GM18858 (cell line): ENCODE data around the gene KIF26B.
"Not testable (repeated sequence)": the region's sequence is repeated elsewhere in the genome, so short reads cannot be mapped to it uniquely, and the experiment has no call there.

ENCODE experiments used
- ATAC-seq: cut with Tn5 transposase; IDR thresholded peaks from one replicate; pipeline ENCODE4 v1.9.1; 2021; ENCODE audit not compliant: unreplicated experiment

KIF26B gene

GRCh38 chr1:245687636-245688535 is 533.1 kb downstream of the KIF26B start:
- ATAC-seq, result no peak

DNA sequence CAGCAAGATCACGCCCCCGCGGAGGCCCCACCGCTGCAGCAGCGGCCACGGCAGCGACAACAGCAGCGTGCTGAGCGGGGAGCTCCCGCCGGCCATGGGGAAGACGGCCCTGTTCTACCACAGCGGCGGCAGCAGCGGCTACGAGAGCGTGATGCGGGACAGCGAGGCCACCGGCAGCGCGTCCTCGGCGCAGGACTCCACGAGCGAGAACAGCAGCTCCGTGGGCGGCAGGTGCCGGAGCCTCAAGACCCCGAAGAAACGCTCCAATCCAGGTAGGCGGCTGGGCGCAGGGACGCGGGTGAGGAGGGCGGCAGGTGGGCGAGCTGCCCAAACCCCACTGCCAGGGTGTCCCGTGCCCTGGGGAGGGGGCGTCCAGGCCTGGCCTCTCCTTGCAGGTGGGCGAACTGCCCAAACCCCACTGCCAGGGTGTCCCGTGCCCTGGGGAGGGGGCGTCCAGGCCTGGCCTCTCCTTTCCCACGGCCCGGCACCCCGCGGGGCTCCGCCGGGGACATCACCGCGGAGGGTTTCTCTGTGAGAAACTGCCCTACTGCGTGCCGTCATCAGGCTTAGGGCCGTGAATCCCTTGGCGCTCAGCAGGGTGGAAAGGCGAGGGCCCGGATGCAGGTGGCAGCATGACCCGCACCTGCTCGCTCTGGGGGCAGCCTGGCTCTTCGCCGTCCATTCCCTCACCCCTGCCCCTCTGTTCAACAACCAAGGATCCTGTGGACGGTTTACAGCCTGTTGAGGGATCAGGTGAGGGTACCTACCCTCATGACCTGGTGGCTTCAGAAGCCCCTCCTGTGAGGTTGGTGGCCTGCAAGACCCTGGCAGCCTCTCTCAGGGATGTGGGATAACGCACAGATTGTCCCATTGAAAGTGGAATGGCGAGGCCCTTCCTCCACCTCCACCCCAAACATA is 534.0 kb downstream of the KIF26B start:
- no peak for ATAC-seq

GRCh38 chr1:245690156-245690690 is 535.4 kb downstream of the KIF26B start:
- ATAC-seq, result no peak

GRCh38 chr1:245690946-245691541 is 536.3 kb downstream of the KIF26B start:
- ATAC-seq, result no peak

GRCh38 chr1:245691897-245692296 is 537.1 kb downstream of the KIF26B start:
- ATAC-seq, result no peak

DNA sequence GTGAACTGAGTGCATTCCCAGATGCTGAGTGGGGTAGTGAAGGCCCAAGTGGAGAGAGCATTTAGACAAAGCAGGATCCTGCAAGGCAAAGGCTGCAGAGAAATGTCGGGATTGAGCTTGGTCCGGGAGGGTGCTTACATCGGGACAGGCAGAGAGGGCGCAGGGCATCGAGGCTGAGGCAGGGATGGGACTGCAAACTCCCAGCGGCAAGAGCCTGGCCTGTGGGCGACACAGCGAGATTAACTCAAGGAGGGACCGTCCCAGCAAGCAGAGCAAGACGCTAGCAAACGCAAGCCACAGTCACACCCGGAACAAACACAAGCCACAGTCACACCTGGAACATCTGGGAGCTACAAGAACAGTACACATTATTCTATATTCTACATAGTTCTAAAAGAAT is 537.5 kb downstream of the KIF26B start:
- no peak for ATAC-seq

DNA sequence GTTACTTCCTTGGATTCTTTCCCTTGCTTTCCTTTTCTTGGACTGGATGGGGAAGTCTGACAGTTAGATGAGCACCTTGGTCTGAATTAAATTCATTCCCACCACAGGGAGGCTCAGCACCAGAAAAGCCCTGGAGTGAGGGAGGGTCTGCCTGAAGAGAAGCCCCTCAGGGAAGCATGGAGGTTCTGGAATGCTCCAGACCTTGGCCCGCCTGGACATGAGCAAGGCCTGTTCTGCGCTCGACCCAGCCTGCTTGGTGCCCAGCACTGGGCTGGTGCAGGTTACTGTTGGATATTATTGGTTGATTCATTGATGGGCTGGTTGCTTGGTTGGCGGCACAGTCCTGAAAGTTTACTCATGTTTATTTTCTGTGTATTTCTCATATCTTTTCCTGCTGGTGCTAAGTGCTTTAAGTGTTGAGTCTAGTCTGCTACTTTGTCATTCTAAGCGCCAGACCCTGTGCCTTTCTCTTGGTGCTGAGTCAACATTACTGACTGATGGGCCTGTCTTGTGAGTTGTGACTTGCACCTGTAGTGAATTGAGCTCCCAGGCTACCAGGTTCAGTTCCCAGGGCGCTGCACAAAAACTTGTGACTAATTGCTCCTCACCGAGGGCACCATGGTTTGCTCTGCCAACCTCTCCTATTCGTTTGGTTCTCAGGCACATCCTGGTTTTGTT is 538.5 kb downstream of the KIF26B start:
- ATAC-seq, result no peak

DNA sequence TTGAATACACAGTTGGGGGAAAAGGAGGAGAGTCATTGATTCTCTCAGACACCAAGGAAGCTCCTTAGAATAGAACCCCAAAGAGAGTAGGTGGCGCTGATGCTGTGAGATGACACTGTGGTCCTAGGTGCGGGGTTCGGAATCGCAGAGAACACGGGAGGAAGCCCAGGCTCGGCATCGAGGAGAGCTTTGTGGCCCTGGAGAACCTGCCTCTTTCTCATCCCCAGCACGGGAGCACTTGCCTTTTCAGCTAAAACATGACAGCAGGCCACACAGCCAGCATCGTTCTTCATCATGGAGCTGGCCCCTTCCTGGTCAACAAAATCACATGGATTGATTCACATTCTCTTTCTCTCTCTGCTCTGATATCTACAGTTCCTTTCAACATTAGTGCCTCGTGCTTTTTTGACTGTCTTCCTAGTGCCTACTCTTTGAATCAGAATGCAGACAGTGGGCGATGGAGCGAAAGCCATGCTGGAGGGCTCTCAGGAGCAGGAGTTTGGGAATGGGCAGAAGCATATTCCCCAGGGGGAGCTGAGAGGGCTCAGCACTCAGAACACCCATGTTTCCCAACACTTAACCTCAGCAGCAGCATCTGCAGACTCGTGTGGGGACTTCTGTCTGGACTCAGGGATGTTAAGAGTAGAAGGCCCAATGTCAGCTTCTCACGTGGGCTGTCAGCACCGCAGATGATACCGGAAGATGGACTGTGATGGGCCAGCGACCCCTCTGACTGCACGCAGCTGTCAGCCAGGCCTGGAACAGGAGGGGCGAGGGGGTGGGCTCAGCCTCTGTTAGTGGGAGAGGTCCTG is 539.4 kb downstream of the KIF26B start:
- no peak for ATAC-seq

GRCh38 chr1:245694753-245695195 is 540.0 kb downstream of the KIF26B start:
- no peak for ATAC-seq

DNA sequence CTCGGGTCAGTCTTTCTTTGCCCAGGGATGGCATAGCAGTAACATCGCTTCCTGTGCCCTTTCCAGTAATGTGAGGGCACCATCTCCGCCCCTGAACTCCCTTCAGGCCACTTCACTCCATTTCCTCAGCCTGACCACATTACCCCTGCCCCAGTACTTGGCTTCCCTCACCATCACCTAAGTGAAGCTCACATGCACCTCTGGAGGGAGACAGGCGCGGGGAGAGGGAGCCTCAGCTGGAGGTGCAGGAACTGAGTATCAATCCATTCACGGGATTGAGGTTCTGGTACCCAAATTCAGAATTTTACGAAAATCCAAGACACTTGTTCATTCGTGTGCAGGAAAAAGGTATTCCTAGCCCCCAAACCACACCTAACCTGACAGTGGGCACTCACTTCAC is 540.4 kb downstream of the KIF26B start:
- no peak for ATAC-seq

- not testable (repeated sequence) for ATAC-seq
These were observed 540.9 kb downstream of the KIF26B start for GRCh38 chr1:245695701-245696100.

- ATAC-seq, result no peak
These were observed 543.3 kb downstream of the KIF26B start for GRCh38 chr1:245698116-245698515.

DNA sequence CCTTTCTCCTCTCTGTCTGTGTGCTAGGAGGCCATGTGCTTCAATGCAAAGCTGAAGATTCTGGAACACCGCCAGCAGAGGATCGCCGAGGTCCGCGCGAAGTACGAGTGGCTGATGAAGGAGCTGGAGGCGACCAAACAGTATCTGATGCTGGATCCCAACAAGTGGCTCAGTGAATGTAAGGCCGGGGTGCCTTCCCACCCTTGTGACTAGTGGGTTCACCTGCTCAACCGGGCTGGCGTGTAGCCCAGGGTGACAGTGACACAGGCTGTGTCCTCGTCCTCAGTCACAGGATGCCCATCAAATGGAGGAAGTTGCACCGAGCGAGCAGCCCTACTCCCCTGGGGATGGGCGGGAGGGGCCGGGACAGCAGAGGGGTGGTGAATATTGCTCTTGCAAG is 544.1 kb downstream of the KIF26B start:
- no peak for ATAC-seq

- ATAC-seq, result no peak
These were observed 545.8 kb downstream of the KIF26B start for GRCh38 chr1:245700631-245701030.

DNA sequence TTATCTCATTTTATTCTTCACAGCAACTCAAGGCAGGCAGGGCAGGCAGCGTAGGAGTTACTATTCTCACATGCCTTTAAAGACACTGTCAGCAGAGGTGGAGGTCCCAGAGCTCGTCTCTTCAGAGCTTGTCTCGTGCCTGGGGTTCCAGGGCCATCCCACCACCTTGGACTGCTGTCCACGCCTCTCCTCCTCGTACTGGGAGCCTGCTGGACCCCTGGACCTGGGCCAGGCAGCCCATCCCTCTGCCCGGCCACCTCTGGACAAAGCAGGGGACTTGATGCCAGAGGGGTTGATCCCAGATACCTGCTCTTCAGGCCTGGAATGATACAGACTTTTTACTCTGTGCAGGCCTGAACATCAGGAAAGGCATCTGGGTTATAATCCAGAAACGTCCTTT is 546.8 kb downstream of the KIF26B start:
- no peak for ATAC-seq

GRCh38 chr1:245702346-245702745 is 547.6 kb downstream of the KIF26B start:
- no peak for ATAC-seq

DNA sequence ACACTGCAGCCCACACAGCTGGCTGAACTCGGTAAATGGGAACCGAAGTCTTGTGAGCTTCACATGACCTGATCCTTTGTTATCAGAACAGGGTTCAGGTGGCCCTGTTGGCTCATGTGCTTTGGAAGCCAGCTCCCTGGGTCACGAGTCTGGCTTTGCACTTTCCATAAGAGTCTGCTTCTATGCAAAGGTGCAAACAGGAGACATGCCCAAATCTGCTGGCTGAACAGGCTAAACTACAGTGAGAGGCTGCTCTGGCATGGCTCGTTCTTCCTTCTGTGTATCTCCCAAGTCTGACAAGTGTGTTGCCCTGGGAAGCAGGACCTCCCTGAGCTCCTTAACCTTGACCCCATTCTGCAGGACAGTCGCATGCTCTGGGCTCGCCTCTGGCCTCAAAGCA is 549.6 kb downstream of the KIF26B start:
- no peak for ATAC-seq

DNA sequence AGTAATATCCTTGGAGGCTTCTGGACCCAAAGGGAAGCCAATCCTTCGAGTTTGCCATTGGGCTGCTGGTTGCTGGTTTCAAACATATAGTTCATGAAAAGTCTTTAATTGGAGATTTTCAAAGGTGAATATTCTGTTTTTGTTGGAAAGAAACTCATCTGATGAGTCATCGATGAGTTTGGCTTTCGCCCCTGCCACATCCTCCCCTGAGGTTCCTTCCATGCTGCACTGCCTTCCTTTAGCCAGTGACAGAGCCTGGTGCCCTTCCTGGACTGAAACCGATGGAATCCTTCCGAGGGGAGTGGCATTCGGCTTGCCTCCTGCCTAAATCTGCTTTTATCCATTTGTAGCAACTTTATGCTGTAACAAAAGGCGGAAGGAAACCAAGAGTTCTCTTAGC is 550.0 kb downstream of the KIF26B start:
- ATAC-seq, result no peak

GRCh38 chr1:245707941-245708340 is 553.2 kb downstream of the KIF26B start:
- no peak for ATAC-seq
